Measurements from ENCODE around the gene EPB41L4A. TPM values are rescaled to one million over a fixed set of nuclear protein-coding genes. Genes with fewer than 3 reads are reported as not detected.

EPB41L4A gene
- total and polyA plus RNA-seq, 2 donors (not counting 3 experiments of a cell fraction or from before 2014, with no cell fraction given): 6.0 to 17.9 TPM

DNA sequence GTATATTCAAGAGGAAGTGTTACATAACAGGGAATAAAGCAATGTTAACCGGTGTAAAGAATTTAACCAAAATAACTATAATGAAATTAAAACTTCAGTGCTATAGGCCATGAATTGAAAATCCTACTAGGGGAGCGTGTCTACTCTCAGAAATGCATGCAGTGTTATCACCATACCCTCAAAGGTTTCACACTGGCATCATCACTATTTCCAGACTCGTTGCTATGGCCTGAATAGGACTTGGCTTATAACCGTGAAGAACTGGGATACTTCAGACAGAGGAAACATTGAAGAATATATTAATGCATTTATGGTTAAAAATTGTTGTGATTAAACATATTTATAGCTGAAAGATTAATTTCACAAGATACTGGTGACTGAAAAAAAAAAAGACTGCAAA is 154.9 kb downstream of the EPB41L4A start:
- Histone ChIP-seq H3K4me3 (replicated peaks in 1 of 3; ENCODE audit: insufficient read depth in 1 of 3, low read depth in 1 of 3, low read length in 3 of 3) (no peak overlapping the region), H3K27me3 (ENCODE audit: control insufficient read depth in 2 of 2, insufficient read depth in 2 of 2, low read length in 2 of 2) (no peaks in the 10 kb centered on the region), H3K27ac (ENCODE audit: insufficient read depth, low read depth, low read length) (no peak overlapping the region), H3K9me3 (replicated peaks; ENCODE audit: control insufficient read depth, insufficient read depth, low read length) (no peaks in the 10 kb centered on the region), H3K9me1 (replicated peaks; ENCODE audit: control insufficient read depth, extremely low read depth, insufficient read depth, low read length) (no peaks in the 10 kb centered on the region), H4K20me1 (replicated peaks; ENCODE audit: control insufficient read depth, extremely low read depth, insufficient read depth, low read length) (no peaks in the 10 kb centered on the region), H3K36me3 (ENCODE audit: control insufficient read depth in 2 of 2, extremely low read depth in 1 of 2, insufficient read depth in 2 of 2, low read length in 2 of 2) (no peaks in the 10 kb centered on the region), H3K9ac (replicated peaks; ENCODE audit: extremely low read depth, insufficient read depth, low read length) (no peak overlapping the region), H3K79me2 (ENCODE audit: control insufficient read depth, insufficient read depth, low read length) (no peaks in the 10 kb centered on the region), H2AFZ (ENCODE audit: low read depth, low read length) (no peak overlapping the region), H3K4me2 (ENCODE audit: insufficient read depth, low read length) (no peak overlapping the region), H3K4me1 (ENCODE audit: control insufficient read depth, extremely low read depth, insufficient read depth, low read length) (no peaks in the 10 kb centered on the region)
- FAIRE-seq: no peak
- dilution Hi-C loops (cut with MboI; ENCODE audit: extremely low pct_ligation_motif_present, low sequenced_read_pairs) (no loop called here), intact Hi-C loops (cut with micrococcal nuclease) (no loop called here)
- DNase-seq (ENCODE audit: low read depth, low spot score): no peak
- BruUV-seq (replicated peaks): no TSS peak
- TF ChIP-seq, protein P1, sequence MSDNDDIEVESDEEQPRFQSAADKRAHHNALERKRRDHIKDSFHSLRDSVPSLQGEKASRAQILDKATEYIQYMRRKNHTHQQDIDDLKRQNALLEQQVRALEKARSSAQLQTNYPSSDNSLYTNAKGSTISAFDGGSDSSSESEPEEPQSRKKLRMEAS (IDR thresholded peaks at IDR 0.05; ENCODE audit: insufficient read depth, insufficient read length): no peak
- TF ChIP-seq POLR2AphosphoS5 (IDR thresholded peaks at IDR 0.05; ENCODE audit: insufficient read depth, low read depth, low read length) (no peak), POLR2A (IDR thresholded peaks at IDR 0.05; ENCODE audit: low read depth, low read length) (no peak), MYC (IDR thresholded peaks at IDR 0.05; ENCODE audit: low read depth, low read length) (no peak), EZH2 (IDR thresholded peaks at IDR 0.05; ENCODE audit: borderline replicate concordance, low read depth, low read length, severe bottlenecking) (no peak), FOS (IDR thresholded peaks at IDR 0.05; ENCODE audit: borderline replicate concordance, insufficient read depth, low read length) (no peak), GATA2 (IDR thresholded peaks at IDR 0.05; ENCODE audit: insufficient read depth, insufficient read length, low read depth, low read length) (no peak), JUN (IDR thresholded peaks at IDR 0.05; ENCODE audit: borderline replicate concordance, insufficient read depth, insufficient read length, low read depth) (no peak)
- TF ChIP-seq, protein P2, sequence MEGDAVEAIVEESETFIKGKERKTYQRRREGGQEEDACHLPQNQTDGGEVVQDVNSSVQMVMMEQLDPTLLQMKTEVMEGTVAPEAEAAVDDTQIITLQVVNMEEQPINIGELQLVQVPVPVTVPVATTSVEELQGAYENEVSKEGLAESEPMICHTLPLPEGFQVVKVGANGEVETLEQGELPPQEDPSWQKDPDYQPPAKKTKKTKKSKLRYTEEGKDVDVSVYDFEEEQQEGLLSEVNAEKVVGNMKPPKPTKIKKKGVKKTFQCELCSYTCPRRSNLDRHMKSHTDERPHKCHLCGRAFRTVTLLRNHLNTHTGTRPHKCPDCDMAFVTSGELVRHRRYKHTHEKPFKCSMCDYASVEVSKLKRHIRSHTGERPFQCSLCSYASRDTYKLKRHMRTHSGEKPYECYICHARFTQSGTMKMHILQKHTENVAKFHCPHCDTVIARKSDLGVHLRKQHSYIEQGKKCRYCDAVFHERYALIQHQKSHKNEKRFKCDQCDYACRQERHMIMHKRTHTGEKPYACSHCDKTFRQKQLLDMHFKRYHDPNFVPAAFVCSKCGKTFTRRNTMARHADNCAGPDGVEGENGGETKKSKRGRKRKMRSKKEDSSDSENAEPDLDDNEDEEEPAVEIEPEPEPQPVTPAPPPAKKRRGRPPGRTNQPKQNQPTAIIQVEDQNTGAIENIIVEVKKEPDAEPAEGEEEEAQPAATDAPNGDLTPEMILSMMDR (IDR thresholded peaks at IDR 0.05; ENCODE audit: extremely low read depth in 1 of 2, insufficient read depth in 1 of 2, low read depth in 1 of 2, low read length in 2 of 2): no peak
- ChIA-PET CTCF (no interaction called here), POLR2A (no interaction called here)
